ENCODE results near the gene PERM1. TPM values are rescaled to one million over a fixed set of nuclear protein-coding genes. Genes with fewer than 3 reads are reported as not detected.

PERM1 gene
- total and polyA plus RNA-seq, 2 of the 13 experiments (the other 11 are each of a cell fraction or from before 2014, with no cell fraction given): 0.04 to 0.29 TPM

- TF ChIP-seq ZNF768 (CRISPR knock-in tag; IDR thresholded peaks at IDR 0.05): no peak
- TF ChIP-seq ZNF598 (CRISPR knock-in tag; IDR thresholded peaks at IDR 0.05; ENCODE audit: borderline replicate concordance): no peak
- TF ChIP-seq ZNF530 (CRISPR knock-in tag; IDR thresholded peaks at IDR 0.05; ENCODE audit: low read depth): no peak
- TF ChIP-seq, protein P1, sequence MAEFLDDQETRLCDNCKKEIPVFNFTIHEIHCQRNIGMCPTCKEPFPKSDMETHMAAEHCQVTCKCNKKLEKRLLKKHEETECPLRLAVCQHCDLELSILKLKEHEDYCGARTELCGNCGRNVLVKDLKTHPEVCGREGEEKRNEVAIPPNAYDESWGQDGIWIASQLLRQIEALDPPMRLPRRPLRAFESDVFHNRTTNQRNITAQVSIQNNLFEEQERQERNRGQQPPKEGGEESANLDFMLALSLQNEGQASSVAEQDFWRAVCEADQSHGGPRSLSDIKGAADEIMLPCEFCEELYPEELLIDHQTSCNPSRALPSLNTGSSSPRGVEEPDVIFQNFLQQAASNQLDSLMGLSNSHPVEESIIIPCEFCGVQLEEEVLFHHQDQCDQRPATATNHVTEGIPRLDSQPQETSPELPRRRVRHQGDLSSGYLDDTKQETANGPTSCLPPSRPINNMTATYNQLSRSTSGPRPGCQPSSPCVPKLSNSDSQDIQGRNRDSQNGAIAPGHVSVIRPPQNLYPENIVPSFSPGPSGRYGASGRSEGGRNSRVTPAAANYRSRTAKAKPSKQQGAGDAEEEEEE (CRISPR knock-in tag; IDR thresholded peaks at IDR 0.05; ENCODE audit: borderline replicate concordance): peak; percentile 62; the same call in 1 of the 2 replicates
- peak; percentile 70; the same call in 1 of the 2 replicates for TF ChIP-seq CCDC6 (CRISPR knock-in tag; IDR thresholded peaks at IDR 0.05)
- no peak for TF ChIP-seq ZSCAN29 (CRISPR knock-in tag; conservative IDR thresholded peaks at IDR 0.05)
- TF ChIP-seq AHR (CRISPR knock-in tag; IDR thresholded peaks at IDR 0.05): no peak
- TF ChIP-seq ZNF501 (CRISPR knock-in tag; IDR thresholded peaks at IDR 0.05): peak; percentile 88; the same call in 1 of the 2 replicates
- TF ChIP-seq ZNF572 (CRISPR knock-in tag; IDR thresholded peaks at IDR 0.05): 0 out of 2 replicates have a peak, but pooled peaks have one; percentile 38
- no peak for TF ChIP-seq SNRNP70 (IDR thresholded peaks at IDR 0.05; ENCODE audit: low read depth, low read length)
- TF ChIP-seq, protein P2, sequence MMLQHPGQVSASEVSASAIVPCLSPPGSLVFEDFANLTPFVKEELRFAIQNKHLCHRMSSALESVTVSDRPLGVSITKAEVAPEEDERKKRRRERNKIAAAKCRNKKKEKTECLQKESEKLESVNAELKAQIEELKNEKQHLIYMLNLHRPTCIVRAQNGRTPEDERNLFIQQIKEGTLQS (CRISPR knock-in tag; IDR thresholded peaks at IDR 0.05): peak; percentile 98
- TF ChIP-seq GFI1 (CRISPR knock-in tag; IDR thresholded peaks at IDR 0.05; ENCODE audit: borderline replicate concordance): peak; percentile 78; the same call in 1 of the 2 replicates
- peak; percentile 99 for TF ChIP-seq JUND (CRISPR knock-in tag; IDR thresholded peaks at IDR 0.05)
- TF ChIP-seq CEBPB (IDR thresholded peaks at IDR 0.05; ENCODE audit: borderline replicate concordance, low read depth, low read length): 0 out of 2 replicates have a peak, but pooled peaks have one; percentile 26
- no peak for TF ChIP-seq MED13 (CRISPR knock-in tag; IDR thresholded peaks at IDR 0.05)
- peak; percentile 70 for TF ChIP-seq POLR2AphosphoS5 (IDR thresholded peaks at IDR 0.05; ENCODE audit: low read depth, low read length)
- TF ChIP-seq NCOA1 (CRISPR knock-in tag; IDR thresholded peaks at IDR 0.05): 0 out of 2 replicates have a peak, but pooled peaks have one; percentile 59
- 0 out of 2 replicates have a peak, but pooled peaks have one; percentile 9 for TF ChIP-seq HES4 (CRISPR knock-in tag; IDR thresholded peaks at IDR 0.05; ENCODE audit: borderline replicate concordance)
- peak; percentile 79 for TF ChIP-seq ZNF224 (CRISPR knock-in tag; IDR thresholded peaks at IDR 0.05)
- TF ChIP-seq ZNF274 (CRISPR knock-in tag; IDR thresholded peaks at IDR 0.05): no peak; the same call in 1 of the 2 replicates
- TF ChIP-seq HDAC6 (IDR thresholded peaks at IDR 0.05; ENCODE audit: low read depth, low read length): no peak
- TF ChIP-seq AFF4 (CRISPR knock-in tag; IDR thresholded peaks at IDR 0.05): no peak
- TF ChIP-seq FOXO4 (CRISPR knock-in tag; conservative IDR thresholded peaks at IDR 0.05): no peak
Measured at GRCh38 chr1:1006305-1007159, 24.6 kb upstream of the PERM1 start (continued).
